Astrocyte (in vitro differentiated cells and primary cell): ENCODE results near the gene KIF21B. TPM values are rescaled to one million over a fixed set of nuclear protein-coding genes. Genes with fewer than 3 reads are reported as not detected.

Experiments used
- DNase-seq: peaks from one replicate; pipeline ENCODE4 v3.0.0-alpha.2; 2010; ENCODE audit warnings: low read depth
- FAIRE-seq: peaks from 2 replicates; lab custom pipeline; 2011; peaks lifted over from hg19 to GRCh38; lab: Jason Lieb, UNC
- H2AFZ ChIP-seq: 2 replicates; pipeline ENCODE4 v1.6.0; 2012; ENCODE audit warnings: low read depth, low read length, inconsistent platforms
- H3K27ac ChIP-seq: 2 replicates; pipeline ENCODE4 v1.5.1; 2011; ENCODE audit warnings: low read depth, low read length, inconsistent platforms
- H3K27me3 ChIP-seq: 2 replicates; pipeline ENCODE4 v1.6.0; 2011; ENCODE audit warnings: low read length, inconsistent platforms; ENCODE audit not compliant: insufficient read depth
- H3K36me3 ChIP-seq: 2 replicates; pipeline ENCODE4 v1.5.1; 2011; ENCODE audit warnings: low read length, inconsistent platforms; ENCODE audit not compliant: insufficient read depth
- H3K4me1 ChIP-seq: 2 replicates; pipeline ENCODE4 v1.5.1; 2011; ENCODE audit warnings: low read length, inconsistent platforms; ENCODE audit not compliant: insufficient read depth
- H3K4me2 ChIP-seq: 2 replicates; pipeline ENCODE4 v1.6.0; 2012; ENCODE audit warnings: low read length, inconsistent platforms
- H3K4me3 ChIP-seq: 2 replicates; pipeline ENCODE4 v1.5.1; 2011; ENCODE audit warnings: low read depth, mild to moderate bottlenecking, low read length, inconsistent platforms; ENCODE audit not compliant: insufficient read depth
- H3K79me2 ChIP-seq: 2 replicates; pipeline ENCODE4 v1.6.0; 2012; ENCODE audit warnings: mild to moderate bottlenecking, low read length, inconsistent platforms; ENCODE audit not compliant: insufficient read depth
- H3K9ac ChIP-seq: 2 replicates; pipeline ENCODE4 v1.6.0; 2012; ENCODE audit warnings: mild to moderate bottlenecking, low read length, inconsistent platforms
- H3K9me3 ChIP-seq: 2 replicates; pipeline ENCODE4 v1.5.1; 2012; ENCODE audit warnings: low read depth, mild to moderate bottlenecking, low read length, inconsistent platforms; ENCODE audit not compliant: insufficient read depth
- H4K20me1 ChIP-seq: 2 replicates; pipeline ENCODE4 v1.6.0; 2012; ENCODE audit warnings: low read length, inconsistent platforms; ENCODE audit not compliant: insufficient read depth
- H3K27ac Mint-ChIP-seq: one replicate; pipeline ENCODE4 v1.8.0; 2021; ENCODE audit warnings: mild to moderate bottlenecking, mixed read lengths; ENCODE audit not compliant: unreplicated experiment
- H3K27me3 Mint-ChIP-seq: one replicate; pipeline ENCODE4 v1.8.0; 2021; ENCODE audit warnings: low read depth, mixed read lengths; ENCODE audit not compliant: unreplicated experiment
- H3K36me3 Mint-ChIP-seq: one replicate; pipeline ENCODE4 v1.8.0; 2021; ENCODE audit warnings: low read depth, mixed read lengths; ENCODE audit not compliant: unreplicated experiment
- H3K4me1 Mint-ChIP-seq: one replicate; pipeline ENCODE4 v1.8.0; 2021; ENCODE audit warnings: low read depth, mixed read lengths; ENCODE audit not compliant: unreplicated experiment
- H3K4me3 Mint-ChIP-seq: one replicate; pipeline ENCODE4 v1.8.0; 2021; ENCODE audit warnings: mild to moderate bottlenecking, moderate library complexity, mixed read lengths; ENCODE audit not compliant: unreplicated experiment
- H3K9me3 Mint-ChIP-seq: one replicate; pipeline ENCODE4 v1.8.0; 2021; ENCODE audit warnings: mild to moderate bottlenecking, mixed read lengths; ENCODE audit not compliant: unreplicated experiment
- EZH2 ChIP-seq: IDR thresholded peaks from 2 replicates; pipeline ENCODE4 v1.6.1; 2012; ENCODE audit warnings: mild to moderate bottlenecking, low read length, inconsistent platforms; ENCODE audit not compliant: insufficient read depth
- total RNA-seq: library from RNA; stranded (reverse); gene quantifications from 2 replicates; pipeline ENCODE4 v1.2.1, GENCODE V29; 2021
- TF ChIP-seq, protein P1 (sequence below): IDR thresholded peaks from 2 replicates; pipeline ENCODE4 v1.5.1; 2011; ENCODE audit warnings: low read depth, mild to moderate bottlenecking, inconsistent platforms, low read length, moderate library complexity; ENCODE audit not compliant: insufficient read depth

KIF21B gene
- total RNA-seq, 1 donor from 2014 or later, result 4.7 TPM

- H3K9me3 Mint-ChIP-seq, result no peaks in the 10 kb centered on the region
- Histone ChIP-seq H3K27me3 (no peaks in the 10 kb centered on the region), H3K36me3 (no peaks in the 10 kb centered on the region), H3K4me1 (no peaks in the 10 kb centered on the region), H4K20me1 (no peaks in the 10 kb centered on the region), H3K9me3 (no peaks in the 10 kb centered on the region), H2AFZ (no peak overlapping the region), H3K4me3 (no peak overlapping the region), H3K79me2 (no peaks in the 10 kb centered on the region), H3K4me2 (no peak overlapping the region), H3K27ac (no peak overlapping the region), H3K9ac (no peak overlapping the region)
- H3K27ac Mint-ChIP-seq, result no peak overlapping the region
- FAIRE-seq, result no peak
- DNase-seq, result no peak
- no peak for TF ChIP-seq EZH2
- TF ChIP-seq, protein P1, sequence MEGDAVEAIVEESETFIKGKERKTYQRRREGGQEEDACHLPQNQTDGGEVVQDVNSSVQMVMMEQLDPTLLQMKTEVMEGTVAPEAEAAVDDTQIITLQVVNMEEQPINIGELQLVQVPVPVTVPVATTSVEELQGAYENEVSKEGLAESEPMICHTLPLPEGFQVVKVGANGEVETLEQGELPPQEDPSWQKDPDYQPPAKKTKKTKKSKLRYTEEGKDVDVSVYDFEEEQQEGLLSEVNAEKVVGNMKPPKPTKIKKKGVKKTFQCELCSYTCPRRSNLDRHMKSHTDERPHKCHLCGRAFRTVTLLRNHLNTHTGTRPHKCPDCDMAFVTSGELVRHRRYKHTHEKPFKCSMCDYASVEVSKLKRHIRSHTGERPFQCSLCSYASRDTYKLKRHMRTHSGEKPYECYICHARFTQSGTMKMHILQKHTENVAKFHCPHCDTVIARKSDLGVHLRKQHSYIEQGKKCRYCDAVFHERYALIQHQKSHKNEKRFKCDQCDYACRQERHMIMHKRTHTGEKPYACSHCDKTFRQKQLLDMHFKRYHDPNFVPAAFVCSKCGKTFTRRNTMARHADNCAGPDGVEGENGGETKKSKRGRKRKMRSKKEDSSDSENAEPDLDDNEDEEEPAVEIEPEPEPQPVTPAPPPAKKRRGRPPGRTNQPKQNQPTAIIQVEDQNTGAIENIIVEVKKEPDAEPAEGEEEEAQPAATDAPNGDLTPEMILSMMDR, result no peak
- peaks cover 2% of the 10 kb centered on the region for H3K27me3 Mint-ChIP-seq
- no peaks in the 10 kb centered on the region for H3K4me1 Mint-ChIP-seq
- H3K4me3 Mint-ChIP-seq, result no peak overlapping the region
- H3K36me3 Mint-ChIP-seq, result peaks cover 15% of the 10 kb centered on the region
Observed at GRCh38 chr1:200990114-200990513, 33.4 kb downstream of the KIF21B start.

- Histone ChIP-seq H3K27ac (no peak overlapping the region), H2AFZ (no peak overlapping the region), H3K36me3 (no peaks in the 10 kb centered on the region), H3K4me3 (no peak overlapping the region), H3K79me2 (no peaks in the 10 kb centered on the region), H3K27me3 (no peaks in the 10 kb centered on the region), H3K9me3 (no peaks in the 10 kb centered on the region), H3K4me2 (no peak overlapping the region), H4K20me1 (no peaks in the 10 kb centered on the region), H3K9ac (no peak overlapping the region), H3K4me1 (no peaks in the 10 kb centered on the region)
- peaks cover 14% of the 10 kb centered on the region for H3K36me3 Mint-ChIP-seq
- DNase-seq (no peak), FAIRE-seq (no peak)
- peaks cover 2% of the 10 kb centered on the region for H3K27me3 Mint-ChIP-seq
- H3K4me3 Mint-ChIP-seq, result no peak overlapping the region
- no peak for TF ChIP-seq EZH2
- TF ChIP-seq, protein P1, result no peak
- H3K4me1 Mint-ChIP-seq, result no peaks in the 10 kb centered on the region
- no peak overlapping the region for H3K27ac Mint-ChIP-seq
- no peaks in the 10 kb centered on the region for H3K9me3 Mint-ChIP-seq
Observed at GRCh38 chr1:200989337-200989736, 34.2 kb downstream of the KIF21B start.

GRCh38 chr1:200988693-200989092 is 34.8 kb downstream of the KIF21B start:
- no peaks in the 10 kb centered on the region for H3K36me3 ChIP-seq
- Mint-ChIP-seq H3K27me3 (peaks cover 2% of the 10 kb centered on the region), H3K4me3 (no peak overlapping the region), H3K27ac (no peak overlapping the region), H3K9me3 (no peaks in the 10 kb centered on the region), H3K36me3 (peaks cover 14% of the 10 kb centered on the region), H3K4me1 (no peaks in the 10 kb centered on the region)
- H3K4me3 ChIP-seq, result no peak overlapping the region
- H3K9me3 ChIP-seq, result no peaks in the 10 kb centered on the region
- TF ChIP-seq, protein P1, result no peak
- no peak for TF ChIP-seq EZH2
- H3K27ac ChIP-seq, result no peak overlapping the region
- no peak overlapping the region for H3K4me2 ChIP-seq
- H4K20me1 ChIP-seq, result no peaks in the 10 kb centered on the region
- H2AFZ ChIP-seq, result no peak overlapping the region
- H3K9ac ChIP-seq, result no peak overlapping the region
- FAIRE-seq, result no peak
- no peaks in the 10 kb centered on the region for H3K27me3 ChIP-seq
- H3K4me1 ChIP-seq, result no peaks in the 10 kb centered on the region
- H3K79me2 ChIP-seq, result no peaks in the 10 kb centered on the region
- no peak for DNase-seq
